ENCODE results near the gene DGKB. TPM values are rescaled to one million over a fixed set of nuclear protein-coding genes. Genes with fewer than 3 reads are reported as not detected.

DGKB gene
- total RNA-seq, 1 experiment from 2014 or later, result 0.48 TPM

GRCh38 chr7:14691597-14692203, 210.9 kb downstream of the DGKB start:
- H3K4me1 ChIP-seq (replicated peaks; ENCODE audit: insufficient read depth), result no peaks in the 10 kb centered on the region
- no TSS peak for BruUV-seq (replicated peaks)
- H3K27me3 ChIP-seq (ENCODE audit: insufficient read depth, low read depth), result no peaks in the 10 kb centered on the region
- TF ChIP-seq, protein P1, sequence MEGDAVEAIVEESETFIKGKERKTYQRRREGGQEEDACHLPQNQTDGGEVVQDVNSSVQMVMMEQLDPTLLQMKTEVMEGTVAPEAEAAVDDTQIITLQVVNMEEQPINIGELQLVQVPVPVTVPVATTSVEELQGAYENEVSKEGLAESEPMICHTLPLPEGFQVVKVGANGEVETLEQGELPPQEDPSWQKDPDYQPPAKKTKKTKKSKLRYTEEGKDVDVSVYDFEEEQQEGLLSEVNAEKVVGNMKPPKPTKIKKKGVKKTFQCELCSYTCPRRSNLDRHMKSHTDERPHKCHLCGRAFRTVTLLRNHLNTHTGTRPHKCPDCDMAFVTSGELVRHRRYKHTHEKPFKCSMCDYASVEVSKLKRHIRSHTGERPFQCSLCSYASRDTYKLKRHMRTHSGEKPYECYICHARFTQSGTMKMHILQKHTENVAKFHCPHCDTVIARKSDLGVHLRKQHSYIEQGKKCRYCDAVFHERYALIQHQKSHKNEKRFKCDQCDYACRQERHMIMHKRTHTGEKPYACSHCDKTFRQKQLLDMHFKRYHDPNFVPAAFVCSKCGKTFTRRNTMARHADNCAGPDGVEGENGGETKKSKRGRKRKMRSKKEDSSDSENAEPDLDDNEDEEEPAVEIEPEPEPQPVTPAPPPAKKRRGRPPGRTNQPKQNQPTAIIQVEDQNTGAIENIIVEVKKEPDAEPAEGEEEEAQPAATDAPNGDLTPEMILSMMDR (conservative IDR thresholded peaks at IDR 0.05), result peak; percentile 100
- no peak for TF ChIP-seq EZH2 (IDR thresholded peaks at IDR 0.05; ENCODE audit: low read depth)
- H3K9me3 ChIP-seq (ENCODE audit: insufficient read depth, low read depth), result no peaks in the 10 kb centered on the region
- no peaks in the 10 kb centered on the region; the same call in 1 of the 2 replicates for H3K9me2 ChIP-seq (ENCODE audit: insufficient read depth)
- H3F3A ChIP-seq (ENCODE audit: insufficient read depth, low read depth), result no peaks in the 10 kb centered on the region
- ChIA-PET POLR2A (ENCODE audit: unreplicated experiment) (interaction anchor here (0.7 kb wide), 2 partner anchors 792 to 1407 kb away, joined by 3 to 5 read pairs; no protein-coding TSS in a partner anchor), CTCF (interaction anchor here (0.6 to 2.5 kb wide), 20 partner anchors 8 to 1440 kb away, joined by 3 to 42 read pairs (median 4); no protein-coding TSS in a partner anchor)
- DNase-seq, result peak in 1 of 2 experiments; percentile 33
- H3K79me2 ChIP-seq (ENCODE audit: low read depth), result no peaks in the 10 kb centered on the region
- no peaks in the 10 kb centered on the region for H3K36me3 ChIP-seq (ENCODE audit: low read depth)
- intact Hi-C loops (cut with micrococcal nuclease; ENCODE audit: unreplicated experiment), result loop anchor here (1.0 to 2.0 kb wide), 2 partner anchors 1167 to 1409 kb away; no protein-coding TSS in a partner anchor
- no peak overlapping the region for H3K27ac ChIP-seq
- no peaks in the 10 kb centered on the region for H4K20me1 ChIP-seq (ENCODE audit: insufficient read depth)
- no peak overlapping the region for H3K4me2 ChIP-seq
- H3K4me3 ChIP-seq, result no peak overlapping the region
- no peak overlapping the region for H2AFZ ChIP-seq

- no peak overlapping the region for H3K4me2 ChIP-seq
- H3K4me1 ChIP-seq (replicated peaks; ENCODE audit: insufficient read depth), result no peaks in the 10 kb centered on the region
- no peaks in the 10 kb centered on the region for H4K20me1 ChIP-seq (ENCODE audit: insufficient read depth)
- ChIA-PET CTCF (interaction anchor here (0.6 to 2.5 kb wide), 14 partner anchors 22 to 1440 kb away, joined by 3 to 42 read pairs (median 5); no protein-coding TSS in a partner anchor), POLR2A (ENCODE audit: unreplicated experiment) (no interaction called here)
- no peaks in the 10 kb centered on the region for H3K79me2 ChIP-seq (ENCODE audit: low read depth)
- H3K9me3 ChIP-seq (ENCODE audit: insufficient read depth, low read depth), result no peaks in the 10 kb centered on the region
- no TSS peak for BruUV-seq (replicated peaks)
- H3K9me2 ChIP-seq (ENCODE audit: insufficient read depth), result no peaks in the 10 kb centered on the region; the same call in 1 of the 2 replicates
- no peak overlapping the region for H2AFZ ChIP-seq
- no peak for DNase-seq
- H3K4me3 ChIP-seq, result no peak overlapping the region
- no peaks in the 10 kb centered on the region for H3K36me3 ChIP-seq (ENCODE audit: low read depth)
- no peak overlapping the region for H3K27ac ChIP-seq
- H3K27me3 ChIP-seq (ENCODE audit: insufficient read depth, low read depth), result no peaks in the 10 kb centered on the region
- intact Hi-C loops (cut with micrococcal nuclease; ENCODE audit: unreplicated experiment), result loop anchor here (1.0 to 2.0 kb wide), 2 partner anchors 1166 to 1409 kb away; no protein-coding TSS in a partner anchor
- TF ChIP-seq, protein P1 (conservative IDR thresholded peaks at IDR 0.05), result no peak
- TF ChIP-seq EZH2 (IDR thresholded peaks at IDR 0.05; ENCODE audit: low read depth), result no peak
- no peaks in the 10 kb centered on the region for H3F3A ChIP-seq (ENCODE audit: insufficient read depth, low read depth)
Observed at GRCh38 chr7:14691034-14691433, 211.5 kb downstream of the DGKB start.

DNA sequence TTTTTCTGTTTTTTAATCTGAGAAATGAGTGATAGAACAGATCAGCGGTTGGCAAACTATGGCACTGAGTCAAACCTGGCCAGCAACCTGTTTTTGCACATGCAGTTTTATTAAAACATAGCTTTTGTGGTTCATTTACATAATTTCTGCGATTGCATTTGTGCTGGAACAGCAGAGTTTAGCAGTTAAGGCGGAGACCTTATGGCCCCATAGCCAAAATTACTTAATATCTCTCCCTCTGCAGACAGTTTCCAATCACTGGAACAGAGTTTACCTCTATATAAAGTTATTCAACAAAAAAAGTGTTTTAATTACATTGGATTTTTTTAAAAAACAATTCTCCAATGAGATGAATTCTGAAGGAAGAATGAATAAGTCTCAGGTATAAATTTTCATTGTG, 212.1 kb downstream of the DGKB start:
- no TSS peak for BruUV-seq (replicated peaks)
- intact Hi-C loops (cut with micrococcal nuclease; ENCODE audit: unreplicated experiment), result loop anchor here (2.0 kb wide), 1 partner anchor 1166 kb away; no protein-coding TSS in a partner anchor
- no peaks in the 10 kb centered on the region; the same call in 1 of the 2 replicates for H3K9me2 ChIP-seq (ENCODE audit: insufficient read depth)

More for the DNA sequence above, 212.1 kb downstream of the DGKB start:
- DNase-seq, result no peak
- no peak overlapping the region for H2AFZ ChIP-seq
- TF ChIP-seq, protein P1 (conservative IDR thresholded peaks at IDR 0.05), result no peak
- no peak for TF ChIP-seq EZH2 (IDR thresholded peaks at IDR 0.05; ENCODE audit: low read depth)
- no peak overlapping the region for H3K4me2 ChIP-seq
- no peak overlapping the region for H3K27ac ChIP-seq
- H3K9me3 ChIP-seq (ENCODE audit: insufficient read depth, low read depth), result no peaks in the 10 kb centered on the region
- no peaks in the 10 kb centered on the region for H3K36me3 ChIP-seq (ENCODE audit: low read depth)
- POLR2A ChIA-PET (ENCODE audit: unreplicated experiment), result no interaction called here
- H3K27me3 ChIP-seq (ENCODE audit: insufficient read depth, low read depth), result no peaks in the 10 kb centered on the region
- no peaks in the 10 kb centered on the region for H3K79me2 ChIP-seq (ENCODE audit: low read depth)
- H3K4me1 ChIP-seq (replicated peaks; ENCODE audit: insufficient read depth), result no peaks in the 10 kb centered on the region
- H3K4me3 ChIP-seq, result no peak overlapping the region
- no peaks in the 10 kb centered on the region for H4K20me1 ChIP-seq (ENCODE audit: insufficient read depth)
- no peaks in the 10 kb centered on the region for H3F3A ChIP-seq (ENCODE audit: insufficient read depth, low read depth)
- CTCF ChIA-PET, result interaction anchor here (0.5 to 2.5 kb wide), 5 partner anchors 21 to 1411 kb away, joined by 3 to 42 read pairs (median 3); no protein-coding TSS in a partner anchor

Measured in PC-9 (cell line).